Measurements from ENCODE around the gene PASD1. TPM values are rescaled to one million over a fixed set of nuclear protein-coding genes. Genes with fewer than 3 reads are reported as not detected.
A peak's percentile ranks its signal among the peaks of the same experiment; 100 is the strongest.

Gene PASD1
- total RNA-seq, 2 experiments from 2014 or later, result not detected

DNA sequence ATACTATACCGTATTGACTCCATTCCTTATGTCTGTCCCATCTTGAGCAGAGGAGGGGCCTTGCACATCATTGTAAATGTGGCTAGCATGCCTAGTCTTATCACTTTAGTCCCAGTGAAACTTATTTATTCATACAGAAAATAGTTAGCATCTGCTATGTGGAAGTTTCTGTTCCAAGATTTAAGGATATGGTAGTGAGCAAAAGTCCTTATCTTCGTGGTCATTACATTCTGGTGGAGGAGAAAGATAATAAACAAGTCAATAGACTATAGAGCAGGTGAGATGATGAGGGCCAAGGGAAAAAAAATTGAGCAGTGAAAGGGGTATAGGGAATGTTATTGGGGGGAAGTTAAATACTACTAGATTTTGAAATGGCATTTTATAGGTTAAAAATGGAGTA is 68.3 kb downstream of the PASD1 start:
- ATAC-seq (no peak), DNase-seq (no peak)
- no peaks in the 10 kb centered on the region for H3K36me3 Mint-ChIP-seq (ENCODE audit: low read depth)

DNA sequence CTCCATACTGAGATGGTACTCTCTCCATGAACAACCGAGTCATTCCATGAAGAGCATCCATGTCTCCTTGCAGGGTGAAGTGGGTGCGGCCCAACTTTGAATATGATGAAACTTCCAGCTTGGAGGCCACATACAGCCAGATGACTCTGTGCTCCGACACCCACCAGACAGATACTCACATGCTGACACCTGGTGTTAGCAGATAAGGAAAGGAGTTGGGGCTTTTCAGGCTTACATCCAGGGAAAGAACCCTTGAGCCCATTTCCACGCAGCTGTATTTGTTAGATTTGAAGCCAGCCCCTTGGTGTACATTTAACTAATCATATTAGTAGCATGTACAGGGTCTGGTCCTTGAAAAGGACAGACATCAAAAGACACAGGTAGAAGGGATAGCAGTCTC is 69.7 kb downstream of the PASD1 start:
- H3K9me3 Mint-ChIP-seq (ENCODE audit: insufficient read depth), result no peaks in the 10 kb centered on the region
- DNase-seq (no peak), ATAC-seq (no peak)
- no peak overlapping the region for H3K4me3 Mint-ChIP-seq
- no peak overlapping the region for H3K27ac Mint-ChIP-seq
- H3K36me3 Mint-ChIP-seq (ENCODE audit: low read depth), result no peaks in the 10 kb centered on the region
- H3K4me1 Mint-ChIP-seq (ENCODE audit: low read depth), result no peaks in the 10 kb centered on the region
- CTCF ChIA-PET, result no interaction called here
- H3K27me3 Mint-ChIP-seq (ENCODE audit: low read depth), result no peaks in the 10 kb centered on the region
- POLR2A ChIA-PET, result no interaction called here

More for the DNA sequence above, 68.3 kb downstream of the PASD1 start:
- Mint-ChIP-seq H3K27me3 (ENCODE audit: low read depth) (no peaks in the 10 kb centered on the region), H3K4me1 (ENCODE audit: low read depth) (no peaks in the 10 kb centered on the region), H3K4me3 (no peak overlapping the region), H3K9me3 (ENCODE audit: insufficient read depth) (no peaks in the 10 kb centered on the region), H3K27ac (no peak overlapping the region)
- ChIA-PET POLR2A (no interaction called here), CTCF (no interaction called here)

- Mint-ChIP-seq H3K27ac (no peak overlapping the region), H3K4me1 (ENCODE audit: low read depth) (no peaks in the 10 kb centered on the region), H3K36me3 (ENCODE audit: low read depth) (no peaks in the 10 kb centered on the region), H3K9me3 (ENCODE audit: insufficient read depth) (no peaks in the 10 kb centered on the region), H3K27me3 (ENCODE audit: low read depth) (peaks cover 2% of the 10 kb centered on the region), H3K4me3 (no peak overlapping the region)
- CTCF ChIA-PET, result no interaction called here
- DNase-seq, result no peak
- no peak for ATAC-seq
- POLR2A ChIA-PET, result no interaction called here
Measured at GRCh38 chrX:151634937-151635336, 71.5 kb downstream of the PASD1 start.

- no peak for ATAC-seq
- H3K36me3 Mint-ChIP-seq (ENCODE audit: low read depth), result no peaks in the 10 kb centered on the region
- H3K9me3 Mint-ChIP-seq (ENCODE audit: insufficient read depth), result no peaks in the 10 kb centered on the region
- H3K4me1 Mint-ChIP-seq (ENCODE audit: low read depth), result no peaks in the 10 kb centered on the region
- H3K4me3 Mint-ChIP-seq, result no peak overlapping the region
- CTCF ChIA-PET, result no interaction called here
- DNase-seq, result no peak
- H3K27ac Mint-ChIP-seq, result no peak overlapping the region
- H3K27me3 Mint-ChIP-seq (ENCODE audit: low read depth), result peaks cover 6% of the 10 kb centered on the region
- POLR2A ChIA-PET, result no interaction called here
Measured at GRCh38 chrX:151641564-151641963, 78.1 kb downstream of the PASD1 start.

DNA sequence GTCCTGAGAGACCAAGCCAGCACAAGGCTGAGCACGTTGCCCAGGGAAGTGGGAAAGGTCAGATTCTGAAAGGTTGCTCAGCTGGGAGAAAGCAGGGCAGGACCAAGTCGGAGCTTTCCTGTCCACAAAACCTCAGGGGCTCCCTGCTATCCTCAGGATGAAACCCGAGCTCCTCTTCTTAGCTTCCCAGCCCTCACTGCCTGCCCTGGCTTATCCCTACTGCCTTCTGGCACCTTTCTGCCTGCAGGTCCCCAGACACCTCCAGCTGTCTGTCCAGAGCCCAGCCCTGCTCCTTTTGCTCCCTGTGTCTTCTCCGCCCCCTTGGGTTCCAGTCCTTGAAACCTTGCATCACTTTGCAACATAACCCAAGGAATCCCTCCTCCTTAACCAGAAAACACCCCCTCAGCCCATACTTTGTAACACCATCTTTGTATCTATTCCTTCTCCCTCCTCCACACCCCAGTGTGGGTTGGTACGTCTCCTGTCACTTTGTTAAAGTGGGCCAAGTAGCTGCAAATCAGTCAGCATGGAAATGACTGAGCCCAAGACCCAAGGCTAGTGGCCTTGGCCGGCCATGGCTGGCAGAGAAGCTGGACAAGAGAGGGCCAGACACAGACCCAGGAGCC is 111.8 kb downstream of the PASD1 start:
- no peaks in the 10 kb centered on the region for H3K4me1 Mint-ChIP-seq (ENCODE audit: low read depth)
- no peak overlapping the region for H3K27ac Mint-ChIP-seq
- ATAC-seq (no peak), DNase-seq (no peak)
- H3K4me3 Mint-ChIP-seq, result no peak overlapping the region
- H3K27me3 Mint-ChIP-seq (ENCODE audit: low read depth), result no peaks in the 10 kb centered on the region
- ChIA-PET POLR2A (no interaction called here), CTCF (no interaction called here)
- no peaks in the 10 kb centered on the region for H3K9me3 Mint-ChIP-seq (ENCODE audit: insufficient read depth)
- no peaks in the 10 kb centered on the region for H3K36me3 Mint-ChIP-seq (ENCODE audit: low read depth)

DNA sequence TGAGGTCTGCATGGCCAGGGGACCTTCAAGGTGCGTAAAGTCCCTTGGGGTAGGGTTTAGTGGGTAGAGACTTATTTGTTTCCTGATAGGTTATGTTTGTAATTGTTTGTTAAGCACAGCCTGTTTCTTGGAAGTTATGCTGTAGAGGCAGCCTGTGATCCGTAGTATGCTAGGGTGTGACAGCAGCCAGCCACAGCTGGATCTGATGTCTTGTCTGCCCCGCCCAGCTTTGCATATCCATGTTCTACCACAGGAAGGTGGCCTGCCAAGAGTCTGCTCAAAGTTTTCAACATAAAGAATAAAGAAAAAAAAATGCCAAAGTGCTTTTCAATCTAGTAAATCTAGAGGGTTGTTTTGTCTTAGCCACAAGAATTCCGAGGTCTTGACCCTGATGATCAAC is 112.7 kb downstream of the PASD1 start:
- ChIA-PET CTCF (no interaction called here), POLR2A (no interaction called here)
- Mint-ChIP-seq H3K27ac (no peak overlapping the region), H3K36me3 (ENCODE audit: low read depth) (no peaks in the 10 kb centered on the region), H3K27me3 (ENCODE audit: low read depth) (no peaks in the 10 kb centered on the region), H3K4me3 (no peak overlapping the region), H3K9me3 (ENCODE audit: insufficient read depth) (no peaks in the 10 kb centered on the region), H3K4me1 (ENCODE audit: low read depth) (no peaks in the 10 kb centered on the region)
- no peak for DNase-seq
- ATAC-seq, result no peak

- H3K4me1 Mint-ChIP-seq (ENCODE audit: low read depth), result peaks cover 8% of the 10 kb centered on the region
- peaks cover 2% of the 10 kb centered on the region for H3K27me3 Mint-ChIP-seq (ENCODE audit: low read depth)
- no peak for DNase-seq
- H3K36me3 Mint-ChIP-seq (ENCODE audit: low read depth), result no peaks in the 10 kb centered on the region
- no peak overlapping the region for H3K27ac Mint-ChIP-seq
- ChIA-PET CTCF (interaction anchor here (2.3 kb wide), 1 partner anchor 529 kb away, joined by 14 read pairs; no protein-coding TSS in a partner anchor), POLR2A (no interaction called here)
- no peak overlapping the region for H3K4me3 Mint-ChIP-seq
- no peaks in the 10 kb centered on the region for H3K9me3 Mint-ChIP-seq (ENCODE audit: insufficient read depth)
- no peak for ATAC-seq
Measured at GRCh38 chrX:151679798-151680402, 116.4 kb downstream of the PASD1 start.

GRCh38 chrX:151680805-151681204 is 117.3 kb downstream of the PASD1 start:
- DNase-seq, result peak; percentile 62
- ATAC-seq, result no peak
- Mint-ChIP-seq H3K27ac (no peak overlapping the region), H3K27me3 (ENCODE audit: low read depth) (peaks cover 2% of the 10 kb centered on the region), H3K36me3 (ENCODE audit: low read depth) (no peaks in the 10 kb centered on the region), H3K9me3 (ENCODE audit: insufficient read depth) (no peaks in the 10 kb centered on the region), H3K4me1 (ENCODE audit: low read depth) (peaks cover 8% of the 10 kb centered on the region), H3K4me3 (no peak overlapping the region)
- POLR2A ChIA-PET, result no interaction called here
- CTCF ChIA-PET, result interaction anchor here (0.9 to 2.3 kb wide), 2 partner anchors 527 to 530 kb away, joined by 3 to 14 read pairs; no protein-coding TSS in a partner anchor

DNA sequence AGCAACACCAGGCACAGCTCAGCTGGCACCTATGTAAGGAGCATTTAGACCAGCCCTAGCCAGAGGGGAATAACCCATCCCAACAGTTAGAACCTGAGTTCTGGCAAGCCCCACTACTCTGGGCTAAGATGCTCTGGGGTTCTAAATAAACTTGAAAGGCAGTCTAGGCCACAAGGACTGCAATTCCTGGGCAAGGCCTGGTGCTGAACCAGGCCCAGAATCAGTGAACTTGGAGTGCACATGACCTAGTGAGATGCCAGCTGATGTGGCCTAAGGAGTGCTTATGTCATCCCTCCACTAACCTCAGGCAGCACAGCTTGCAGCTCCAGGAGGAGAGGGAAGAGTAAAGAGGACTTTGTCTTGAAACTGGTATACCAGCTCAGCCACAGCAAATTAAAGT is 124.2 kb downstream of the PASD1 start:
- ChIA-PET POLR2A (no interaction called here), CTCF (no interaction called here)
- ATAC-seq (no peak), DNase-seq (no peak)
- Mint-ChIP-seq H3K4me1 (ENCODE audit: low read depth) (peaks cover 8% of the 10 kb centered on the region), H3K36me3 (ENCODE audit: low read depth) (no peaks in the 10 kb centered on the region), H3K27ac (no peak overlapping the region), H3K27me3 (ENCODE audit: low read depth) (peaks cover 4% of the 10 kb centered on the region), H3K4me3 (no peak overlapping the region), H3K9me3 (ENCODE audit: insufficient read depth) (no peaks in the 10 kb centered on the region)

GRCh38 chrX:151688695-151689094 is 125.2 kb downstream of the PASD1 start:
- POLR2A ChIA-PET, result no interaction called here
- no peak for ATAC-seq
- no peaks in the 10 kb centered on the region for H3K9me3 Mint-ChIP-seq (ENCODE audit: insufficient read depth)

DNA sequence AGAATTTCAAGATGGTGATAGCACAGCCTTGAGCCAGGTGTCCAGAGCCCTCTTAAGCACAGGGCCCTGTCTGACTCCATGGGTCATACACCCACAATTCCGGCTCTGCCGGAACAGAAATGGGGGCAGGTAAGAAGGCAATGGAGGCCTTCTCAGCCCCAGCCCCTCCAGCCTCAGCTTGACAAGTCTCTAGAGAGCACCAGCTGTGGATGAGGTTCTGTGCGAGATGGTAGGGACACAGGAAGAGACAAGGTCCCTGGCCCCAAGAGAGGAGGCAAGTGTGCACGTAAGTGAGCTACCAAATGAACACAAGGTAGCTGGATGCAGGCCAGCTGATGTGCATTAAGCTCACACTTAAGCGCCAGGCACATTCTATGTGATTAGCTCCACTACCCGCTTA is 129.3 kb downstream of the PASD1 start:
- Mint-ChIP-seq H3K27ac (no peak overlapping the region), H3K27me3 (ENCODE audit: low read depth) (peaks cover 9% of the 10 kb centered on the region), H3K9me3 (ENCODE audit: insufficient read depth) (no peaks in the 10 kb centered on the region), H3K36me3 (ENCODE audit: low read depth) (no peaks in the 10 kb centered on the region), H3K4me1 (ENCODE audit: low read depth) (no peaks in the 10 kb centered on the region), H3K4me3 (no peak overlapping the region)
- no peak for ATAC-seq
- ChIA-PET POLR2A (no interaction called here), CTCF (no interaction called here)
- DNase-seq, result no peak

More at GRCh38 chrX:151688695-151689094, 125.2 kb downstream of the PASD1 start:
- H3K27ac Mint-ChIP-seq, result no peak overlapping the region
- H3K4me3 Mint-ChIP-seq, result no peak overlapping the region
- H3K27me3 Mint-ChIP-seq (ENCODE audit: low read depth), result peaks cover 9% of the 10 kb centered on the region
- no peak for DNase-seq
- CTCF ChIA-PET, result no interaction called here
- no peaks in the 10 kb centered on the region for H3K4me1 Mint-ChIP-seq (ENCODE audit: low read depth)
- H3K36me3 Mint-ChIP-seq (ENCODE audit: low read depth), result no peaks in the 10 kb centered on the region

DNA sequence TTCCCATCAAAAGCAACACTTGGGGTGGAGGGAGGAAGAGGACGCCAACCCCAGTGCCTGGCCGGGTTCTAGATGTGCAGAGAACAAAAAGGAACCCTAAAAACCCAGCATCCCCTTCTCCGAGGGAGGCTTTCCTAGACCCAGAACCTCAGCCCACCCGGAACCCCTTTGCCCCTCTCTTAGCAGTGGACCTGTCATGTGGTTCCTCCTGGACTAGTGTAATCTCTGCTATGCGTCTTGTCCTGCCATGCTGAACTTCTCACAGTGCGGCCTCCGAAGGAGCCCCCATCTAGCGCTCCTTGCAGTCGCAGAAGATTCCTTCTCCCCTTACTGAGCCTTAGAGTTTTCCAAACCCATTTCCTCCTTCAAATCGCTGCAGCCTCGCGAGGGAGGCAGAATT is 130.6 kb downstream of the PASD1 start:
- no peak overlapping the region for H3K4me3 Mint-ChIP-seq
- ChIA-PET CTCF (no interaction called here), POLR2A (no interaction called here)
- no peaks in the 10 kb centered on the region for H3K36me3 Mint-ChIP-seq (ENCODE audit: low read depth)
- H3K4me1 Mint-ChIP-seq (ENCODE audit: low read depth), result no peaks in the 10 kb centered on the region
- no peaks in the 10 kb centered on the region for H3K9me3 Mint-ChIP-seq (ENCODE audit: insufficient read depth)
- no peak overlapping the region for H3K27ac Mint-ChIP-seq
- H3K27me3 Mint-ChIP-seq (ENCODE audit: low read depth), result peaks cover 9% of the 10 kb centered on the region
- DNase-seq (no peak), ATAC-seq (no peak)
